Astrocyte of the cerebellum (primary cell): ENCODE results near the gene PWWP2B.

Experiments used
- DNase-seq: peaks from one replicate; pipeline ENCODE4 v3.0.0-alpha.2; 2011; ENCODE audit warnings: low read depth
- H3K4me3 ChIP-seq: 2 replicates; pipeline ENCODE4 v1.5.1; 2011; ENCODE audit warnings: mild to moderate bottlenecking, low read depth, low read length, moderate library complexity
- in situ Hi-C: cut with HindIII; loops from 2 replicates; pipeline ENCODE4 v1.10.0; 2017; ENCODE audit warnings: low sequenced_read_pairs
- TF ChIP-seq, protein P1 (sequence below): IDR thresholded peaks from 2 replicates; pipeline ENCODE4 v1.5.1; 2012; ENCODE audit warnings: low read length, low read depth, moderate library complexity, mild to moderate bottlenecking; ENCODE audit errors: missing control alignments

PWWP2B gene

GRCh38 chr10:132415255-132415654 lies 18.3 kb downstream of the PWWP2B start:
- no peak overlapping the region for H3K4me3 ChIP-seq
- in situ Hi-C loops: no loop called here
- TF ChIP-seq, protein P1, sequence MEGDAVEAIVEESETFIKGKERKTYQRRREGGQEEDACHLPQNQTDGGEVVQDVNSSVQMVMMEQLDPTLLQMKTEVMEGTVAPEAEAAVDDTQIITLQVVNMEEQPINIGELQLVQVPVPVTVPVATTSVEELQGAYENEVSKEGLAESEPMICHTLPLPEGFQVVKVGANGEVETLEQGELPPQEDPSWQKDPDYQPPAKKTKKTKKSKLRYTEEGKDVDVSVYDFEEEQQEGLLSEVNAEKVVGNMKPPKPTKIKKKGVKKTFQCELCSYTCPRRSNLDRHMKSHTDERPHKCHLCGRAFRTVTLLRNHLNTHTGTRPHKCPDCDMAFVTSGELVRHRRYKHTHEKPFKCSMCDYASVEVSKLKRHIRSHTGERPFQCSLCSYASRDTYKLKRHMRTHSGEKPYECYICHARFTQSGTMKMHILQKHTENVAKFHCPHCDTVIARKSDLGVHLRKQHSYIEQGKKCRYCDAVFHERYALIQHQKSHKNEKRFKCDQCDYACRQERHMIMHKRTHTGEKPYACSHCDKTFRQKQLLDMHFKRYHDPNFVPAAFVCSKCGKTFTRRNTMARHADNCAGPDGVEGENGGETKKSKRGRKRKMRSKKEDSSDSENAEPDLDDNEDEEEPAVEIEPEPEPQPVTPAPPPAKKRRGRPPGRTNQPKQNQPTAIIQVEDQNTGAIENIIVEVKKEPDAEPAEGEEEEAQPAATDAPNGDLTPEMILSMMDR: no peak
- DNase-seq: no peak

- TF ChIP-seq, protein P1: no peak
- DNase-seq: no peak
- in situ Hi-C loops: no loop called here
- no peak overlapping the region for H3K4me3 ChIP-seq
These were observed 19.0 kb downstream of the PWWP2B start for GRCh38 chr10:132415956-132416355.

DNA sequence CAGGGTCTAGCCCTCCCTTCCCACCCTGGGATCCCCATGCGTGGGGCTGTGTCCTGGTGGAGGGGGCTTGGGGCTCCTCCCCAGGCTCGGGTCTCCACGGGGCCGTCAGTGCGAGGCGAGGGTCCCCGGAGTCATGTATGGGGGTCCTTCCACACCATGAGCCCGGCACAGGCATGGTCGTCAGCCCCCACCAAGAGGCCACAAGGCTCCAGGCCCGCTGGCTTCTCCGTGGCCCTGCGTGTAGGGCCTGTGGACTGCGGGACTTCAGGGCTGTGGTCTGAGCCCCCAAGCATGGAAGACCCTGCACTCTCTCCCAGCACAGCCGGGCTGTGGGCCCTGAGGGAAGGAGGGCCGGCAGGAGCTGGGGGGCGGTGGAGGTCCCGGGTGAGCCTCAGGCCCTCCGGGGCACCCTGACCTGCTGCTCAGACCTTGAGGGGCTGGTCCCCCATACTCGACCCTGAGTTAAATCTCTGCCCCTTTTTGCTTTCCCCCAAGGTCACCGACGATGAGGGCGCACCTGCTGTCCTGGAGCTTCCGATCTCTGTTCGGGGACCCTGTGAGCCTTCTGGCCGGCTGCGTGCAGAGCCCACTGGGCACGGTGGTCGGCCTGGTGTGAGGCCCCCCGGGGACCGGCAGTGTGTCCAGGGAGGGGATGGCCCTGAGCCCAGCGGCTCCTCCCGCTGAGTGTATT lies 19.7 kb downstream of the PWWP2B start:
- no peak for DNase-seq
- H3K4me3 ChIP-seq: no peak overlapping the region
- in situ Hi-C loops: no loop called here
- TF ChIP-seq, protein P1: no peak

DNA sequence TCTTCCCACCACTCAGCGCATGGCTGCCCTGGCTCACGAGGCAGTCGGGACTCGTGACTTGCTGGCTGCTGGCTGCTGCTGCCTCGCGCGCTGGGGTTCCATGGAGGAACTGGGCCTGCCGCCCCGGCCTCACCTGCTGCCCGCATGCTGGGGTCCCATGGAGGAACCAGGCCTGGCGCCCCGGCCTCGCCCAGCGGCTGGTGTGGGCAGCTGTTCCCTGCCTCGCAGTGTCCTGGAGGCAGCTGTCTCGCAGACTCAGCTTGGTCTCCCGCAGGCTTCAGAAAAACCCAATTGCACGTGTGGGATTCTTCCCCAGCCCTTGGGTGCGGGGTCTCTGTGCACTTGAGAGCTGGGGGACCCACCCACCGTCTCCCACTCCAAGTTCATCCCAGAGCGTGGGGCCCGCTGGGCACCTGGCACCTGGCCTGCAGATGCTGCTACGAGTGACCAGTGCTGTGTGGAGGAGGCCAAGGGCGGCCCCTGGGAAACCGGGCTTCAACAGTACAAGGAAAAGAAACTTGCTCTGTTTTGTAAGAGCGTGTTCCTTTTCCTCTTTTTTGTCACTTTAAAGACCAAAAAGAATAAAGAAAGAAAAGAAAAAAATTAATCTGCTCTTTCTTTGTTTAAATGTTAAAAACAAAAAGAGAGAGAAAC lies 20.4 kb downstream of the PWWP2B start:
- in situ Hi-C loops: no loop called here
- TF ChIP-seq, protein P1: no peak
- no peak for DNase-seq

GRCh38 chr10:132417957-132418441 lies 21.0 kb downstream of the PWWP2B start:
- TF ChIP-seq, protein P1: no peak
- no peak for DNase-seq
- in situ Hi-C loops: no loop called here
- H3K4me3 ChIP-seq: no peak overlapping the region

More for the DNA sequence above, 20.4 kb downstream of the PWWP2B start:
- no peak overlapping the region for H3K4me3 ChIP-seq

DNA sequence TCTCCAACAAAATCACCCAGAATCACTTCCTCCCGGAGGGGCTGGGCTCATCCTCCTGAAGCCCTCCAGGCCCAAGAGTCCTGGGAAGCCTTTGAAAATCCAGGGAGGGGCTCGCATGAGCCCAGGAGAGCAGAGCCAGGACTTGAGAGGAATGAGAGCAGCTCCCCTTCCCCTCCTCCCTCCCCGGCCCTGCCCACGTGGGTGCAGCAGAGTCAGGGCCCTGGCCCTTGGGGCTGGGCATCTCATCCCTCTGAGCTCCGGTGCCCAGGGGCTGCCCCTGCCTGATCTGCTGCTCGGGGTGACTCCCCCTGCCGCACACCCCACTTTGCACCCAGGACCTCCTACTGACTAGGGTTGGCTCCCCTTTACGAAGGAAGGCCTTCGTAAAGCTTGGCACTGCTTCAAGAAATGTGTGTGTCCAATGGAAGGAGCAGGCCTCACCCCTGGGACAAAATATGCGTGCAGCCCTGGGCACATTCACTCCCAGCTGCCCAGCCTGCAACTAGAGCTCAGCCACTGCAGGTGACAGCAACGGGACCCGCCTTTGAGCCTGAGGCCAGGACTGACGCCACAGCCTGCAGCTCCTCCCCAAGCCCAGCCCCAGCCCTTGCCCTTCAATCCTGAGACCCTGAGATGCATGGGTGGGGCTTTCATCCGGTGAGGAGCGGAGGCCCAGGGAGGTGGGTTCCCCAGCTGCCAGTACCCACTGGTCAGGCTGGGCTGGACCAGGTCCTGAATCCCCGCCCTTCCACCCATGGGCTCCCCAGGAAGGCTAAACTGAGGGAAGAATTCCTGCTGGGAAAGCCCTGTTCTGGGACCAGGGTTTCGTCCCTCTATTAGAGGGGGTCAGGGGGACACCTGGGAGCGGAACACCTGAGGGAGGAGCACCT lies 21.8 kb downstream of the PWWP2B start:
- H3K4me3 ChIP-seq: no peak overlapping the region
- in situ Hi-C loops: no loop called here
- TF ChIP-seq, protein P1: no peak
- no peak for DNase-seq
